K562 (cell line): ENCODE measurements around the gene NOL4L. TPM values are rescaled to one million over a fixed set of nuclear protein-coding genes. Genes with fewer than 3 reads are reported as not detected.

ENCODE experiments used
- ATAC-seq: fragments of 200-7000 bp; cut with Tn5 transposase; 3 replicates; pipeline ENCODE4 v1.9.1; 2020; ENCODE audit warnings: moderate library complexity
- BruUV-seq: library from RNA; stranded (reverse); fragments of 400-500 nt; replicated peaks from 2 replicates; lab custom pipeline; 2021; lab: Mats Ljungman, UMichigan
- CTCF ChIA-PET: fragments of 300-600 bp; formaldehyde crosslinking; extraction: SDS; loops from one replicate; lab custom pipeline; 2021; ENCODE audit warnings: low intra/inter-chr PET ratio; lab: Yijun Ruan, JAX
- POLR2A ChIA-PET: fragments of 300-600, 350-650 bp; sonication (Branson Sonifier 250); formaldehyde crosslinking; extraction: SDS; loops from one replicate; lab custom pipeline; 2021; ENCODE audit warnings: antibody characterized with exemption, inconsistent platforms; lab: Yijun Ruan, JAX
- DNase-seq, 4 experiments: peaks; one replicate each; pipeline versions ENCODE4 v3.0.0 to v3.0.0-alpha.2; 2011 to 2018; ENCODE audit warnings: low spot score in 3 of 4, mixed read lengths in 3 of 4; ENCODE audit errors: extremely low read depth in 1 of 4
- FAIRE-seq: peaks from 2 replicates; lab custom pipeline; 2011; peaks lifted over from hg19 to GRCh38; lab: Jason Lieb, UNC
- H2AFZ ChIP-seq: 2 replicates; pipeline ENCODE4 v1.6.0; 2011; ENCODE audit warnings: low read depth, low read length, control low read depth, inconsistent platforms
- H3K27ac ChIP-seq: fragments of 200-600 bp; 3 replicates; pipeline ENCODE4 v1.8.0; 2011; ENCODE audit warnings: low read depth, mild to moderate bottlenecking, control low read depth, inconsistent platforms, low read length, moderate library complexity, mixed read lengths; ENCODE audit errors: extremely low read depth
- H3K27me3 ChIP-seq, 2 experiments: fragments of 300-600 bp in 1 of 2; 2 replicates in 1 of 2; 3 replicates in 1 of 2; pipeline versions ENCODE4 v1.6.0 to v1.8.0; 2011; ENCODE audit warnings: inconsistent platforms in 2 of 2, low read length in 2 of 2, mild to moderate bottlenecking in 1 of 2, mixed read lengths in 1 of 2, moderate library complexity in 1 of 2; ENCODE audit not compliant: control insufficient read depth in 2 of 2, insufficient read depth in 2 of 2
- H3K36me3 ChIP-seq: fragments of 300-600 bp; 3 replicates; pipeline ENCODE4 v1.8.0; 2011; ENCODE audit warnings: mild to moderate bottlenecking, low read length, inconsistent platforms; ENCODE audit not compliant: control insufficient read depth, insufficient read depth
- H3K4me1 ChIP-seq, 2 experiments: fragments of 200-600 bp in 1 of 2; replicated peaks in 1 of 2; 2 replicates in 1 of 2; 3 replicates in 1 of 2; pipeline versions ENCODE4 v1.5.1 to v1.8.0; 2011; ENCODE audit warnings: inconsistent platforms in 2 of 2, low read length in 2 of 2, mild to moderate bottlenecking in 1 of 2, mixed read lengths in 1 of 2, moderate library complexity in 1 of 2; ENCODE audit not compliant: control insufficient read depth in 2 of 2, insufficient read depth in 2 of 2
- H3K4me2 ChIP-seq: 2 replicates; pipeline ENCODE4 v1.6.1; 2011; ENCODE audit warnings: low read length, control low read depth, inconsistent platforms, mixed read lengths; ENCODE audit not compliant: insufficient read depth
- H3K4me3 ChIP-seq: fragments of 200-600 bp; sonication (generic), shearing (Covaris generic); 2 replicates; pipeline ENCODE4 v1.5.1; 2016; ENCODE audit warnings: control low read depth, inconsistent platforms
- H3K79me2 ChIP-seq: fragments of 200-600 bp; 3 replicates; pipeline ENCODE4 v1.8.0; 2011; ENCODE audit warnings: low read length, inconsistent platforms; ENCODE audit not compliant: control insufficient read depth, insufficient read depth
- H3K9ac ChIP-seq, 2 experiments: 2 replicates each; pipeline versions ENCODE4 v1.6.0 to v1.6.1; 2011; ENCODE audit warnings: low read depth in 2 of 2, low read length in 2 of 2, control low read depth in 1 of 2, inconsistent platforms in 1 of 2, mild to moderate bottlenecking in 1 of 2, mixed read lengths in 1 of 2; ENCODE audit not compliant: insufficient read depth in 1 of 2
- H3K9me1 ChIP-seq: one replicate; pipeline ENCODE4 v1.6.0; 2011; ENCODE audit warnings: inconsistent platforms, mild to moderate bottlenecking, low read length, moderate library complexity; ENCODE audit not compliant: control insufficient read depth, insufficient read depth
- H3K9me3 ChIP-seq: replicated peaks from 2 replicates; pipeline ENCODE4 v1.5.1; 2011; ENCODE audit warnings: low read depth, low read length, inconsistent platforms; ENCODE audit not compliant: control insufficient read depth, insufficient read depth
- H4K20me1 ChIP-seq: replicated peaks from 2 replicates; pipeline ENCODE4 v1.6.1; 2011; ENCODE audit warnings: low read length, inconsistent platforms, mixed read lengths; ENCODE audit not compliant: control insufficient read depth, insufficient read depth
- BCOR ChIP-seq: fragments of 450-650 bp; IDR thresholded peaks from 2 replicates; pipeline ENCODE4 v1.6.1; 2016
- CBX8 ChIP-seq: fragments of 200-600 bp; sonication (generic); IDR thresholded peaks from 2 replicates; pipeline ENCODE4 v1.6.1; 2012; ENCODE audit warnings: borderline replicate concordance, mixed run types, low read depth, mild to moderate bottlenecking, moderate library complexity, mixed read lengths, low read length, control low read depth, inconsistent platforms; ENCODE audit not compliant: poor library complexity, severe bottlenecking; ENCODE audit errors: extremely low read depth
- CHD2 ChIP-seq: IDR thresholded peaks from 2 replicates; pipeline ENCODE4 v1.6.1; 2011; ENCODE audit warnings: low read depth, low read length
- FOXJ2 ChIP-seq: fragments of 200-800 bp; sonication (Bioruptor generic); IDR thresholded peaks from 2 replicates; pipeline ENCODE4 v1.6.1; 2016; ENCODE audit warnings: missing genetic modification characterization, missing compliant biosample characterization
- HMGN3 ChIP-seq: IDR thresholded peaks from 2 replicates; pipeline ENCODE4 v1.6.1; 2011; ENCODE audit warnings: borderline replicate concordance, low read depth, mild to moderate bottlenecking, mixed read lengths, low read length; ENCODE audit not compliant: insufficient read length; ENCODE audit errors: extremely low read depth
- POLR2G ChIP-seq: fragments of 200-400 bp; formaldehyde crosslinking; IDR thresholded peaks from 2 replicates; pipeline ENCODE4 v1.6.1; 2017; ENCODE audit warnings: low read depth, mild to moderate bottlenecking, antibody characterized with exemption, low read length, moderate library complexity
- TCF7 ChIP-seq: sonication (generic); IDR thresholded peaks from 2 replicates; pipeline ENCODE4 v1.6.1; 2016; ENCODE audit warnings: antibody characterized with exemption, borderline replicate concordance
- YBX1 ChIP-seq: fragments of 450-650 bp; IDR thresholded peaks from 2 replicates; pipeline ENCODE4 v1.7.1; 2016; ENCODE audit warnings: mild to moderate bottlenecking
- ZFP36 ChIP-seq: fragments of 150-350 bp; IDR thresholded peaks from 2 replicates; pipeline ENCODE4 v1.6.1; 2018; ENCODE audit warnings: low read length, low read depth; ENCODE audit not compliant: partially characterized antibody
- WGBS: fragments of 100-300 bp; shearing (Covaris generic); methylation state at CpG from one replicate; pipeline ENCODE4 v1.1.6; 2016; ENCODE audit warnings: low coverage, mixed read lengths; ENCODE audit not compliant: insufficient coverage; ENCODE audit errors: missing lambda C conversion rate; 5-methylcytosine and 5-hydroxymethylcytosine counted together
- in situ Hi-C: fragments of 300-500 bp; cut with MboI; formaldehyde crosslinking; loops from 4 replicates; pipeline ENCODE4 v1.15.0; 2018; ENCODE audit warnings: inconsistent platforms, mixed read lengths
- intact Hi-C: fragments of 100-400 bp; cut with micrococcal nuclease; formaldehyde crosslinking; loops from 2 replicates; pipeline ENCODE4 v1.14.2; 2022
- polyA plus RNA-seq, 8 experiments: library from polyadenylated mRNA; depleted of rRNA in 4 of 8; stranded (reverse) in 5 of 8; unstranded in 3 of 8; fragments of >200 nt; fragmentation: Nextera tagmentation in 2 of 8; fragmentation: Illumina TruSeq in 1 of 8; extraction: Ambion mirVana in 2 of 8; extraction: Trizol in 1 of 8; gene quantifications; 2 replicates each; pipeline versions ENCODE4 v1.2.1 to v1.2.3, GENCODE V29; 2011 to 2014; ENCODE audit warnings: inconsistent platforms in 1 of 8, missing spikeins in 1 of 8
- total RNA-seq, 7 experiments: library from RNA; depleted of rRNA in 6 of 7; stranded (reverse); fragments of >200 nt in 6 of 7; fragmentation: Illumina TruSeq in 2 of 7; extraction: Trizol in 2 of 7; gene quantifications; 2 replicates each; pipeline versions ENCODE4 v1.2.1 to v1.2.3, GENCODE V29; 2011 to 2021; ENCODE audit warnings: low replicate concordance in 1 of 7
- TF ChIP-seq, protein P1 (sequence below): IDR thresholded peaks from 2 replicates; pipeline ENCODE4 v1.6.1; 2011; ENCODE audit not compliant: insufficient read length; ENCODE audit errors: extremely low read depth
- TF ChIP-seq, protein P2 (sequence below): fragments of 250-450 bp; sonication (Bioruptor Pico); IDR thresholded peaks from 2 replicates; pipeline ENCODE4 v1.4.0; 2020; ENCODE audit warnings: mild to moderate bottlenecking

Gene NOL4L
- total and polyA plus RNA-seq, 9 of the 15 experiments (the other 6 are each of a cell fraction or from before 2014, with no cell fraction given), result 5.1 to 36.2 (median 13.6) TPM

DNA sequence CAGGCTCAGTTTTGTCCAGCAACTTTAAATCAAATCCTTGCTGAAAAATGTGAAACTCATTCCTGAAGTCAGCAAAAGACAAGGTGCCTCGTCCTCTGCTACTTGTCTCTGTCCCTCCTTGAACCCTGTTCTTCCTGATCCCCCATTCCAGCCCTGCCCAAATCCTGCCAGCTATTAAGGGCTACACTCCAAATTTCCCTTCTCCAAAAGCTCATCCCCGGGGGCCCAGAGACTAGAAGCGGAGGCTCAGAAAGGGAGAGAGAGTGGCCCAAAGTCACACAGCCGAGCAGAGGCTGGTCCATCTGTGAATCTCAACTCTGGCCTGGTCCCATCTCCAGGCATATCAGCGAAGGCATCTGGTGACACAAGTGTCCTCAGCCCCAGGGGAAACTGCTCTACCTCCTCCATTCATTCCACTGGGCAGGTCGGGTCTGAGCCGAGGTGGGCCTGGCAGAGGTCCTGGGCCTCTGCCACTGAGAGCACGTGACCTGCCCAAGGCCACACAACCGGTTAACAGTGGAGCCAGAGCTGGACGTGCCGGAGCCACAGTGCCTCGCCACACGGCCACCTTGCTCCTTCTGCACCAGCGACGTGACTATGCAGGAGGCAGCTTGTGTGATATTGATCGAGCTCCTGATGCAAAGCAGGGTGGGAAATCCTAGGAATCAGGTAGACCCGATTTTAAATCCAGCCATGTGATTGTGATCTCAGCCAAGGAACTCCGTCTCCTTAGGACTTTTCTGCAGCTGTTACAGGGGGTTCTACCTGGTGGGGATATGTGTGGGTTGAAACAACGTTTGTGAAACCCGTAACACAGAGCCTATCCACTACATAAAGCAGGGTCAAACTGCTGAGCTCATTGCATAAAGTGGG, 28.6 kb downstream of the NOL4L start:
- Histone ChIP-seq H3K79me2 (peaks cover 89% of the 10 kb centered on the region), H3K36me3 (peaks cover 45% of the 10 kb centered on the region; the same call in 2 of the 3 replicates), H3K9me3 (no peaks in the 10 kb centered on the region), H3K9ac (peak overlapping the region in 1 of 2 experiments; percentile 80; a peak in 2 of 4 replicates), H3K9me1 (no peaks in the 10 kb centered on the region), H3K27me3 (no peaks in the 10 kb centered on the region), H4K20me1 (peaks cover 8% of the 10 kb centered on the region; the same call in 1 of the 2 replicates), H3K4me3 (no peak overlapping the region), H2AFZ (no peak overlapping the region), H3K4me2 (no peak overlapping the region), H3K27ac (no peak overlapping the region), H3K4me1 (peaks cover 6 to 42% of the 10 kb centered on the region in 2 experiments; a peak in 4 of 5 replicates)
- 81% methylated on average over 20 of the region's 20 CpGs for WGBS
- DNase-seq, result no peak
- POLR2A ChIA-PET, result interaction anchor here (0.8 to 1.3 kb wide), 4 partner anchors 8 to 50 kb away, joined by 3 to 4 read pairs (median 3); no protein-coding TSS in a partner anchor
- in situ Hi-C loops, result no loop called here
- CTCF ChIA-PET, result no interaction called here
- BruUV-seq, result no TSS peak
- ATAC-seq, result no peak
- FAIRE-seq, result peak; percentile 52
- intact Hi-C loops, result no loop called here
- TF ChIP-seq TCF7, result no peak
- peak; percentile 47 for TF ChIP-seq ZFP36
- 0 out of 2 replicates have a peak, but pooled peaks have one; percentile 48 for TF ChIP-seq BCOR

DNA sequence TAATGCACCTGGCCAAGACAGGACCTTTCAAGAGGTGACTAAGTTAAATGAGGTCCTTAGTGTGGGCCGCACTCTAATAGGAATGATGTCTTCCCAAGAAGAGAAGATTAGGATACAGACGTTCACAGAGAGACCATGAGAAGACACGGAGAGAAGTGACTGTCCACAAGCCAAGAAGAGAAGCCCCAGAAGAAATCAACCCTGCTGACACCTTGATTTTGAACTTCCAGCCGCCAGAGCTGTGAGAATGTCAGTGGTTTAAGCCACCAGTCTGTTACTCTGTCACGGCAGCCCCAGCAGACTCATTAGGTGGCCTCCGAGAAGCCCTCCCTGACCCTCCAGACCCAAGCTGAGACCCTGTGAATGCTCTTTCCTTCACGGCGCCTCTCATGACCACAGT, 29.5 kb downstream of the NOL4L start:
- Histone ChIP-seq H4K20me1 (peaks cover 8% of the 10 kb centered on the region; the same call in 1 of the 2 replicates), H3K79me2 (peaks cover 84% of the 10 kb centered on the region), H3K9me1 (no peaks in the 10 kb centered on the region), H3K27me3 (no peaks in the 10 kb centered on the region), H3K4me1 (peaks cover 6 to 33% of the 10 kb centered on the region in 2 experiments; a peak in 4 of 5 replicates), H2AFZ (no peak overlapping the region), H3K9me3 (no peaks in the 10 kb centered on the region), H3K27ac (no peak overlapping the region; the same call in 2 of the 3 replicates), H3K36me3 (peaks cover 40% of the 10 kb centered on the region; the same call in 2 of the 3 replicates), H3K9ac (0 out of 4 replicates have a peak overlapping the region, but pooled peaks of 1 of the 2 experiments have one; percentile 50), H3K4me3 (no peak overlapping the region), H3K4me2 (no peak overlapping the region)
- CTCF ChIA-PET, result no interaction called here
- 71% methylated on average over 8 of the region's 8 CpGs for WGBS
- BruUV-seq, result no TSS peak
- POLR2A ChIA-PET, result interaction anchor here (1.3 to 1.5 kb wide), 2 partner anchors 9 to 13 kb away, joined by 3 to 8 read pairs; no protein-coding TSS in a partner anchor
- in situ Hi-C loops, result no loop called here
- no peak for DNase-seq
- FAIRE-seq, result no peak
- intact Hi-C loops, result no loop called here
- ATAC-seq, result no peak
- TF ChIP-seq, protein P1, sequence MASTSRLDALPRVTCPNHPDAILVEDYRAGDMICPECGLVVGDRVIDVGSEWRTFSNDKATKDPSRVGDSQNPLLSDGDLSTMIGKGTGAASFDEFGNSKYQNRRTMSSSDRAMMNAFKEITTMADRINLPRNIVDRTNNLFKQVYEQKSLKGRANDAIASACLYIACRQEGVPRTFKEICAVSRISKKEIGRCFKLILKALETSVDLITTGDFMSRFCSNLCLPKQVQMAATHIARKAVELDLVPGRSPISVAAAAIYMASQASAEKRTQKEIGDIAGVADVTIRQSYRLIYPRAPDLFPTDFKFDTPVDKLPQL, result no peak
- TF ChIP-seq, protein P2, sequence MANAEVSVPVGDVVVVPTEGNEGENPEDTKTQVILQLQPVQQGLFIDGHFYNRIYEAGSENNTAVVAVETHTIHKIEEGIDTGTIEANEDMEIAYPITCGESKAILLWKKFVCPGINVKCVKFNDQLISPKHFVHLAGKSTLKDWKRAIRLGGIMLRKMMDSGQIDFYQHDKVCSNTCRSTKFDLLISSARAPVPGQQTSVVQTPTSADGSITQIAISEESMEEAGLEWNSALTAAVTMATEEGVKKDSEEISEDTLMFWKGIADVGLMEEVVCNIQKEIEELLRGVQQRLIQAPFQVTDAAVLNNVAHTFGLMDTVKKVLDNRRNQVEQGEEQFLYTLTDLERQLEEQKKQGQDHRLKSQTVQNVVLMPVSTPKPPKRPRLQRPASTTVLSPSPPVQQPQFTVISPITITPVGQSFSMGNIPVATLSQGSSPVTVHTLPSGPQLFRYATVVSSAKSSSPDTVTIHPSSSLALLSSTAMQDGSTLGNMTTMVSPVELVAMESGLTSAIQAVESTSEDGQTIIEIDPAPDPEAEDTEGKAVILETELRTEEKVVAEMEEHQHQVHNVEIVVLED (CRISPR knock-in tag), result no peak
- TF ChIP-seq HMGN3, result no peak
- no peak for TF ChIP-seq FOXJ2 (tag)
- no peak for TF ChIP-seq POLR2G
- TF ChIP-seq CHD2, result no peak
- TF ChIP-seq YBX1, result no peak
- TF ChIP-seq CBX8, result no peak
